Iris pigment epithelial cell (primary cell): ENCODE results near the gene GOLGA7B.

Experiments
- DNase-seq: peaks from one replicate; pipeline ENCODE4 v3.0.0-alpha.2; 2011; ENCODE audit warnings: low read depth

GOLGA7B gene

DNA sequence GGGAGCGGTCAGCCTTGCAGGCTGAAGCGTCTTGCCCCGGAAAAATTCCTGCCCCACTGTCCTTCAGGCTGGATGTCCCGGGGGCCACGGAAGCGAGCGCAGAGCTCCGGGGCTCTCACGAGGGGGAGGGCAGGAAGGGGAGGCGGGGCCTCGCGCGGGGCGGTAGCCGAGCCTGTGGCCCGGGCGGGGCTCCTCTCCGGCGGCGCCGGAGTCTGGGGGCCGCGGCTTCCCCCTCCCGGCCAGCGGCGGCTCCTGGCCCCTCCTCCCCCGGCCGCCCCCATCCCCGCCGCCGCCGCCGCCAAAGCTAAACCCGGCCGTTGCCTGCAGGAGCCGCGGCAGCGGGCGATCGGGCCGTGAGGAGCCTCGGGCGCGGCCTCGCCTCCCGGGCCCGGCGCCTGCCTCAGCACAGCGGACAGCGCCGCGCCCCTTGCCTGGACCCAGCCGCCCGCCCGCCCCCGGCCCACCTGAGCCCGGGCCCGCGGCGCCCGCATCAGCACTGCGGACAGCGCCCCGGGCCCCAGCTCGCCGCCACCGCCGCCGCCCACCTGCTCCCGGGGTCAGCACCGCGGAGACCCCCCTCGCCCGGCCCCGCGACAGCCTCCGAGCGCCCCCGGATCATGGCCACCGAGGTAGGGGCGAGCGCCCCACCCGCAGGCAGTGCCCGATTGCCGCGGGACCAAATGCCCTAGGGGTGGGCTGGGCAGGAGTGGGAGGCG is at the start of gene GOLGA7B:
GOLGA7B (plus strand) TSS at position 157 of the 716 bp plus-strand sequence; CDS start at position 618, 461 bp downstream.
- DNase-seq, result peak; percentile 20

DNA sequence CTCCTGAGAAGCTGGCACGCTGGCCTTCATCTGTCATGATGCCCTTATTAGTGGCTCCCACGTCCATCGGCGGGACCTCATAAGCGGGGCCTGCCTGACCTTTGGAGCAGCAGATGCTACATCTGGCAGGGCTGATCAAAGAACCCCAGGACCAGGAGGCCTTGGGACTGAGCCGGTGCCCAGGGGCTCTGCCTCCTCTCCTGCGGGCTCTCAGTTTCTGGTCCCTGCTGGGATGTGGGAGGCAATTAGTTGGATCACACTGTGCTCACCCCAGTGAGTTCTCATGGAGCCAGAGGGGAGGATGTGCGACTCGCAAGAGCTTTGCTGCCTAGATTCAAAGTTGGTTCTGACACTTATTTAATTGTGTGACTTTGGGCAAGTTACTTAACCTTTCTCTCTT is 49.2 kb upstream of the GOLGA7B start:
- DNase-seq, result no peak

DNA sequence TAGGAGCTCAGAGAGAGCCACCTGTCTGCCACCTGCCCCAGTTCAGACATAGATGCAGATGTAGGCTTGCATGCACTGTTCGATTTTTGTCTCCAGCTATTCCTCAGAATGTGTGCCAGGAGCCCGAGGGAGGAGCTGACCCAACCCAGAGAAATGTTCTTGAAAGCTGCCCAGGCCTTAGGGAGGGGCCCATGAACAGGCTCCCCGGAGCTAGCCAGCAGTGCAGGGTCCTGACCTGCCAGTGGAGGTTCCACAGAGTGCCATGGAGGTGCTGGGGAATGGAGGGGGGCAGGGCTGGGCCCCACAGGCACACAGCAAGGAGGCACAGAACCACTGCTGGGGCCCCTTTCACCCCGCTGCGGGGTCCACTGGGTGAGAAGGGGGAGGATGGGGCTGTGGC is 48.2 kb upstream of the GOLGA7B start:
- DNase-seq, result no peak

DNA sequence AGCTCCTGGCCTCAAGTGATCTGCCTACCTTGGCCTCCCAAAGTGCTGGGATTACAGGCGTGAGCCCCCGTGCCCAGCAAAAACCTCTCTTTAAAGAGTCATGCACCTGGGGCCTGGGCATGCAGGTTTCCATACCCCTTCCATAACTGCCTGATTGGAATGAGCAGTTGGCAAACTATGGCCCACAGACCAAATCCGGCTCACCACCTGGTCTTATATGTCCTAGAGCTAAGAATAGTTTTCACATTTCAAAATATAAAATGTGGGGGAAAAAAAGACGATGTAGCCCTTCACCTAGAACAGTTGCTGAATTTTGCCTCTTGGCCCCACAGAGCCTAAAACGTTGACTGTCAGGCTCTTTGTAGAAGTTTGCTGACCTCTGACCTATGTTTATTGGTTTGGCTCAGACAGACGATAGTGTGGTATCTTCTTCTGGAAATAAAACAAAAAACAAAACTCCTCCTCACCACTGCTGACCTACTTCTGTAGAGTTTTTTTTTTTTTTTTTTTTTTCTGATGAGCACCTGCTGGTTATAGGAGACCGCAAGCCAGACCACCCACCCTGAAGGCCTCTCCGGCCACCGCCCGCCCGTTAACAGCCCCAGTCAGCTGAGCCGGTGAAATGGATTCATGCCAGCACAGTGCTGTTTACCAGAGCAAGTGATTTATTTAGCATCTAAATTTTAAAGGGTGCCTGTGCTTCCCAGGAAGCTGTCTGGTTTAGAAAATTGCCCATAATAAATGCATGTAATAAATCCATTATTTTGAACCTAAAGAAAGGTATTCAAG is 44.4 kb upstream of the GOLGA7B start:
- DNase-seq, result no peak

DNA sequence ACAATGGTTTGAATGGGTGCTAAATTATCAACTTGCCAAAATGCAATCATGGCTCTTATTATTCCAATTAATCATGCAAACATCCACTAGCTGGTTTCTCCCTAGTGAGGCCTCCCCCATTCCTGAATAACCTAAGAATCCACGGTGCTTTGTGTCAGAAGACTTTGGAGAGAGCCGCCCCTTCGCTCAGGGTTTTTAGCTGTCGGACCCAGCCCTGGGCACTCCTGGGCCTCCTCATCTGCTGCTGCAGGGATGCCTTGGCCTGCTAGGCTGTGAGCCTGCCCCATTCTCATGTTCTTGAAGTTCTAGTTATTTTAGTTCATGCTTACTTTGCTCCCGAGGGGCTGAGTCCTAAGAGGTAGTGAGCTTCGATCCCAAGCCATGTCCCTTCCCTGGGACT is 43.7 kb upstream of the GOLGA7B start:
- no peak for DNase-seq

DNA sequence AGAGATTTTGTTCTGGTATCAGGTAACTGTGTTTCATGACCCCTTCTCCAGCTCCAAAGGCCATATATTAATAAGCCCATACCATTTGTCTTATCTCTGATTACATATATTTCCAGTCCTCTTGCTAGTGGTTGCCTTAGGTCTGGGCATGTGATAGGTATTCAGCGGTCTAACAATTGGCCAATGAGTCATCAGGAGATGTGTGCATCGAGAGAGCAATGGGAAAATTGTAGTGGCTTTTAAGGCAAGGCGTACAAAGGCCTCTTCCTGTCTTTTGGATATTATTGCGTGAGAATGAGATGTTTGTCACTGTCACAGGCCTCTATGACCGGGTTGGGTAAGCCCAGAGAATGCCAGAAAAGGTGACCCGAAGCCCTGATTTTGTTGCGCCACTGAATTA is 39.2 kb upstream of the GOLGA7B start:
- peak; percentile 20 for DNase-seq

DNA sequence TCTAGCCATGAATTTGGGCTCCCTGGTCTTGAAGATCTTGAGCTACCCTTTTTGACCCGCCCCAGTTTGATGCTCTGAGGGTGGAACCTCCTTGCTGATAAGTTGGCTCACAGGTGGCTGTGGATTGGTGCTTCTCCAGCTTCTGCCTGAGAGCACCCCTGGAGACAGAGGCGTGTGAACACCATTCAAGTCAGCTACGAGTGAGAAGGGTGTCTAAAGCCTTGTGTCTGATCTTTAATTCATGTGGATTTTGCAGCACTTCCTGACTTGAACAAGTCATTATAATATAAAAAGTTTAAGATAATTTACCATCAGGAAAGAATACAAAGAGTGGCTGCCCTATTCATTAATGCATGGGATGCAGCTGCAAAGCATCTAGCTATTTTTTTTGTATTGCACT is 37.7 kb upstream of the GOLGA7B start:
- DNase-seq, result no peak

DNA sequence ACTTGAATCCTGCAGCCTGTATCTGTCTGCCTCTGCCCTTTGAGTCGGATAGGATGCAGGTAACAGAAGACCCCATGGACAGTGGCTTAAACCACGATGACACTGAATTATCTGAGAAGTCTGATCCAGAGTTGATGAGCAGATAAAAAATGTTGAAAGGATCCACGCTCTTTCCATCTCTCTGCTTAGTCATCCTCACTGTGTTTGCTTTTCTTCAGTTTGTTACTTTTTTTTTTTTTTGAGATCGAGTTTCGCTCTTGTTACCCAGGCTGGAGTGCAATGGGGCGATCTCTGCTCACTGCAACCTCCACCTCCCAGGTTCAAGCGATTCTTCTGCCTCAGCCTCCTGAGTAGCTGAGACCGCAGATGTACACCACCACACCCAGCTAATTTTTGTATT is 36.9 kb upstream of the GOLGA7B start:
- peak; percentile 26 for DNase-seq

DNA sequence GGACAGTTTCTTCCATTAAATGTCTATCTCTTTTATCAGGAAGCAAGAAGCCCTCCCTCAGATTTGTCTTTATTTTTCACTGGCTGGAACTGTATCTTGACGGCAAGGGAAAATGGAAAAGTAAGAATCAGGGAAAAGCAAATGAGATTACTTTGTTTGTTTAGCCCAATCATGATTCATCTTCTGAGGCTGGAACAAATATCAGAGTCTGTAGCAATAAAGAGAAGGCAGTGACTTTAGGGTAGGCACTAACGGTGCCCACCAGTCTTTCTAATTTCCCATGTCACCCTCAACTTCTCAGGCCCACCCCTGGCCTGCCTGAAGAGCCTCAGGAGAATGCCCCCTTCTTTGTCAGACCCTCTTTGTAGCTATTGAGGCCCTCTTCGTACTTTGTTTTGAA is 36.3 kb upstream of the GOLGA7B start:
- DNase-seq, result no peak

DNA sequence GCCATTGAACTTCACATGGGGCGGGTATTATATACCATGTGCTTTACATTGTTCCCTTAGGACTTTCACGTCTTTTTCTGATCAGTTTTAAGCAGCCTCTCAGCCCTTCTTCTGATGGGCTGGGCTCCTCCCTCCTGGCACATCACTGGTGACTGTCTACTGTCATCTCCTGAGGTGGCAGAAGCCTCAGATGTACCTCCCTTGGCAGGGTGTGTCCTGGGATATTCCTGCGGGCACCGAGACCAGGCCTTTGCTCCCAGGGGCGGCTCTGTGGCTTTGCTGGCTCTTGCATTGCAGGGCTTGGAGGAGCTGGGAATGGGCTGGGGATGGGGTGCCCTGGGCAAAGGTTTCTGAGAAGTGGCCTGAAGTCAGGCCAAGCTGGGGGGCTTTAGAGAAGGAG is 34.6 kb upstream of the GOLGA7B start:
- DNase-seq, result no peak

DNA sequence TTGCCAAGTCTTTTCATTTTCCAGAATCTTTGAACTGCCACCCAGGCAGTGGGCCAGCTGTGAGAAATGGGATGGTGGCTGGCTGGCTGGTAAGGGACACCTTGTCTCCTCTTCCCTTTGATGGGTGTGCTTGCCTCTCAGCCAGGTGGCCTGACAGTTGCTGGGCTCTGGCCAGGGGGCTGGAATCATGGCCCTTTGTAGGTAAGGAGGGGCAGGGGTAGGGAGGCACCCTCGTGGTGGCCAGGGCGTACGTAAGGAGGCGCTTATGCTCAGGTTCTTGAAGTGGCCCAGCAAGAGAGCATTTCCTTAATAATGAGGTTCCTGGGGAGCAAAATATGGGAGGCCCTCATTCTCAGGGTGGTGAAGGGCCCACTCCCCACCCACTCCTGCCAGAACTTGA is 33.0 kb upstream of the GOLGA7B start:
- DNase-seq, result no peak

DNA sequence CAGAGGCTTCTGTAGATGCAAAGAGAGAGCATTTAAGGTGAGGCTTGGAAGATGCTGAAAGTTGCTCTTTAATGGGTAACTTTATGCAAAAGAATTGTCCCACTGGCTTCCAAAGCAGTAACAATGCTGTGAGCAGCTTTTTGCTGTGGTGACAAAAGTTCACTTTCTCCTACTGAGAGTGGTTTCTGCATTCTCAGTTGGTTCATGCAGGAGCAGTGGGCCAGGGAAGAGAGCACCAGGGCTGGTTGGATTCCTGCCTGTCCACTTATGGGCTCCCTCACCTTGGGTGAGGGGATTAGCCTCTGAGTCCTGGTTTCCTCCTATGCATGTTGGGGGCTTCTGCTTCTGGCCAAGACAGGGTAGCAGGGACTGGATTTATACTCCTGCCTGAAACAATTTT is 31.1 kb upstream of the GOLGA7B start:
- DNase-seq, result no peak

DNA sequence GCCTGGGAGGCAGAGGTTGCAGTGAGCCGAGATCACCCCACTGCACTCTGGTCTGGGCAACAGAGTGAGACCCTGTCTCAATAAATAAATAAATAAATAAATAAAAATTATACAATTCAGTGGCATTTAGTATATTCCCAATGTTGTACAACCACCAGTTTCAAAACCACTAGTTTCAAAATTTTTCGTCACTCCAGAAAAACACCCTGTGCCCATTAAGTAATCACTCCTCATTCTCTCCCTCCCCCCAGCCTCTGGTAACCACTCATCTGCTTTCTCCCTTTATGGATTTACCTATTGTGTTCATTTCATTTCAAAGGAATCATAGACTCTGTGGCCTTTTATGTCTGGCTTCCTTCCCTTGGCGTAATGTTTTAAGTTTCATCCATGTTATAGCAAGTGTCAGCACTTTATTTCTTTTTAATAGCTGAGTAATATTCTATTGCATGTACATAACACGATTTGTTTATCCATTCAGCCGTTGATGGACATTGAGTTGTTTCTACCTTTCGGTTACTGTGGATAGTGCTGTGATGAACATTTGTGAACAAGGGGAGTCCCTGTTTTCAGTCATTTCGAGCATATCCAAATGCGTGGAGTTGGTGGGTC is 29.4 kb upstream of the GOLGA7B start:
- DNase-seq, result no peak

DNA sequence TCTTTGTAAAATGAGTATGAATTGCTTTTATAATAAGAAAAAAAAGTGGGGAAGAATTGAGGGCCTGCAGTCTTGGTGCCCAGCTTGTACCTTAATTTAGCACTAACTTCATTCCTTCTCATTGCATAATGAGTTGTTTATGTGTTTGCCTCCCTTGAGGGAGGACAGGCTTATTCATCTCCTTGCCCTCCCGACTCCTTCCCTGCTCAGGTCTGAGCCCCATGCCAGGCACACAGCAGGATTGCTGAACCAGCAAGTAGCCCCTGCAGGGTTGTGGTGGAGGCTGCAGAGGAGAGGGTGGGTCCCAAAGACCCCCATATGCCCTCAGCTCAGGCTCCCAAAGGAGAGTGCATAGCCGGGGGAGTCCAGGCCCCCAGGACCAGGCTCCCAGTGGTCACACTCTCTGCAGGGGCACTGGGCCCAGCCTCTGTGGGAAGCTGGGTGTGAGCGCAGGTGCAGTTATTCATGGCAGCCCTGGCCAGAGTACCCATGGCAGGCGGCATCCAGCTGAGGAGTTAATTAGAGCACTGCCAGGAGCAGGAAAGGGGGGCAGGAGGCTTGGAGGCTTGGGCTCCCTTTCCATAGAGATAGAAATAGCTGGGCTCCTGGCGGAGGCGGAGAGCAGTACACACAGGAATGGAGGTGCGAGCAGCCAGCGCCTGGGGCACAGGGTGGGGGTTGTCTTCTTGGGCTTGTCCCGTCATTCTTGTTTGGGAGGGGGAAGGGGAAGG is 28.2 kb upstream of the GOLGA7B start:
- DNase-seq, result no peak

DNA sequence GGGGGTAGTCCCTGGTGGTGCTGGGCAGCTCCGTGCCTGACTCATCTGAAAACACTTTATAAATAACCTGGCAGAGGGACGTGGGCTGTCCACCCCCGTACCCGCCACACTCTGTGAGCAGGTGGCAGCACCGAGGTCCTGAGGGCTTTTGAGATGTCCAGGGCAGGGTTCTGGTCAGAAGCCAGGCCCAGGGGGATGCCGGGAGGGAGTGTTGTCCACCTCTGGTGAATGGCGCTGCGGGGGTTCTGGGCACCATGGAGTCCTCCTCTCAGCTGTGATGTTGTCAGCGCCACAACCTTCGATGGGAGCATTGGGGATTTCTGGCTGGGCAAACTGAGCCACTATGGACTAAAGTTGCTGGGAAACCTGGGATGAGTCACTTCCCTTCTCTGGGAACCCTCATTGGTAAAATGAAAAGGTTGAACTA is 27.4 kb upstream of the GOLGA7B start:
- no peak for DNase-seq

DNA sequence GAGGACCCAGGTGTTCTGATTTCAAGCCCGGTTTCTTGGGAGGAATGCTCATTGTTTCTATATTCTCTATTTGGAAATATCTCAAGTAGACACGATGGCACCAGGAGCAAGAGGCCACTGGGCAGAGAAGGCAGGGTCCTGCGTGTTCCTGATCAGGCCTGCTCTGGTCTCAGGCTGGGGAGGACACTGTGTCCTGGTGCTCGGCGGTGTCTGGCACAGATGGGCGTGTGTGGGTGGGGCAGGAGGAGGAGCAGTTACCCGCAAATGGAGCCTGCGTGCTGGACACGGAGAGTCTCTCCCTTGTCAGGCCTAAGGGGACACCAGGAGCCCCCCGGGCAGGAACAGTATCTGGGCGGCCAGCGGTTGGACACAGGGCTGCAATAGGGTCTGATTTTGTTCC is 25.9 kb upstream of the GOLGA7B start:
- no peak for DNase-seq

DNA sequence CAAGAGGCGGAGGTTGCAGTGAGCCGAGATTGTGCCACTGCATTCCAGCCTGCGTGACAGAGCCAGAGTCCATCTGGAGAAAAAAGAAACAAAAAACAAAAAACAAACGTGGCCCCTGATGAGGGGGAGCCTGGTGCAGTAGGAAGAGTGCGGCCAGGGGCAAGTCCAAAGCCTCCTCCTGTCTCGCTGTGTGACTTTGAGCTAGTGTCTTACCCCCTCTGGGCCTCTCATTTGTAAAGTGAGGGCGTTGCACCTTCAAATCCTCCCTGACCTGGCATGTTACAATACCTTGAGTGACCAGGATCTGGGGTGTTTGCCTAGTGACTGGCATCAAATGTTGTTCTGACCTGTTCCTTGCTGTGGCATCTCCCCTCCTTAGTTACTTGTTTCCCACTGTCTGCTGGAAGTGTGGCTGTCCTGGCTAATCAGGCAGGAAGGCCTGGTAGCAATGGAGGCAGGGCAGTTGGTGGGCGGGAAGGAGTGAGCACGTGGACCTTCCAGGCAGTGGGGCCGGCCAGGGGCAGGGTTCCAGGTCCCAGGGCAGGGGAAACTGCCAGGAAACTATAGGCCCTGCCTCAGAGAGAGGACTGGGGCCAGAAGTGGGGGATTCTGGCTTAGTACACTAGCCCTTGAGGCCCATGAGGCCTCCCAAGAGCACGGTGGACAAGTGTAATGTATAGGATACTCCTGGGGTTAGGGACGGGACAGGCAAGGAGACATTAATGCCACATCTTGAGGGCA is 24.5 kb upstream of the GOLGA7B start:
- DNase-seq, result no peak

DNA sequence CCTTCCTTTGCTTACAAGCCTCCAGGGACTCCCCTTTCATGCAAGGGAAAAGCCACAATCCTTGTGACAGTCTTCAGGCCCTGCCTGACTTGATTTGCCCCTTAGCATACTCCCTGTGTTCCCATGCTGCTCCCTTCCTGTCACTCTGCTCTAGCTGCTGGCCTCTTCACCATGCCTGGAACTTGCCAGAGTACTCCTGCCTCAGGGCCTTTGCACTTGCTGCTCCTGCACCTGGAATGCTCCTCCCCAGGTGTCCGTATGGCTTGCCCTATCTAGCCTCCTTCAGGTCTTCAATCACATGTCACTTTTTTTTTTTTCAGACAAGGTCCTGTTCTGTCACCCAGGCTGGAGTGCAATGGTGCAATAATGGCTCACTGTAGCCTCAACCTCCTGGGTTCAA is 22.8 kb upstream of the GOLGA7B start:
- DNase-seq, result no peak

DNA sequence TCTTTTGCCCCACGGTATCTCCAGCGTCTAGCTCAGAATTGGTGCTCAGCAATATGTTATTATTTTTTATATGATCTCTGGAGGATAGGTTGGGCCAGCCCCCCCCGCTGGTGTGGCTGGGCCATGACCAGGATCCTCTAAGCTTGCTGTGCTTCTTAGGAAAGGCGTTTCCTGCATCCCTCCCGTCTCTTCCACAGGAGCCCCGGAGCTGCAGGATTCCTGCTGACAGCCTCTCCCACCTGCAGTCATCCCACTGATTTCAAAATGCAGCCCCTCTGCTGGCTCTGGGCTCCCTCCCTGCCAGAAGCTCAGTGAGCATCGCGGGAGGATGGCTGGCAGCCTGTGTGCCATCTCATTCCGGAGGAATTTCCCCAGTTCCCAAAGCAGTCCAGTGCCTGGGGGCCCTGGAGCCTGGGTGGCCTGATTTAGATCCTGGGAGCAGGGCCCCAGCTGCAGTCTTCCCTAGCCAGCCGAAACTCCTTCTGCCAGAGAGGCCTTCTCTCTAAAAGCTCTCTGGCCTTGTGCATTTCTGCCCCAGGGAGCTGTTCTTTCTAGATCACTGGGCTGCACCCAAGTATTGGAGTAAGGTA is 21.8 kb upstream of the GOLGA7B start:
- no peak for DNase-seq

DNA sequence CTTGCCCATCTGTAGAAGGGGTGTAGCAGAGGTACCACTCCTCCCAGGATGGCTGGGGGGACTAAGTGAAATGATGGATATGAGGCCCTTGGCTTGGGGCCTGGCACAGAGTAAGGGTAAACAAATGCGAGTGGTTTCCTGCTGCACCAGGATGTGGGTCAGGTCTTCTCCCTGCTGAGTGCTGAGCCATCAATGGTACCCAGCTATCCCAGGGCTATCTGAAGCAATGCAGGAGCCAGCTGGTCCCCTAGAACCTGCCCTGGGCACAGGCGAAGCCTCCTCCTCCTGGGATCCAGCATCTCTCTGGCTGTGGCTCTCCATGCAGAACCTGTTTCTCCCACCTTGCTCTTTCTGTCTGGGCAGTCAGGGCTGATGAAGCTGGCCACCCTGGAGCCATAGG is 20.9 kb upstream of the GOLGA7B start:
- DNase-seq, result no peak

DNA sequence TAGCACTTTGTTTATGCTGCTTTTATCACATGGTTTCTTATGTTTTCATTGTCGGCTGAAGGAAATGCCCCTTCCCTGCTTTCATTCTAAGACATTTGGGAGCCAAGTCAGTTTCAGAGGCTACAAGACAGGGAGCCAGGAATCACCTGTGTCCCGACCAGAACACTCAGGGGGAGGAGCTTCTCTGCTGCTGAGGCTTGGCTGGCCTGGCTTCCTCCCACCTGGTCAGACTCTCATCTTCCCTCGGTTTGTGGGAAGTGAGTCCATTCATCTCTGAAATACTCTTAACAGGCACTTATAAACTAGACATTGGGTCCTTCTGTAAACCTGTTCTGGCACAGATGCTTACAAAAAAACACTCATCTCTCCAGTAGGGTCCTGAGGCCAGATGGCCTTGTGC is 19.6 kb upstream of the GOLGA7B start:
- DNase-seq, result no peak
